Ecto neural progenitor cell (in vitro differentiated cells): ENCODE measurements around the gene KRT27.
"Not testable (repeated sequence)": the region's sequence is repeated elsewhere in the genome, so short reads cannot be mapped to it uniquely, and the experiment has no call there.

Experiments used
- DNase-seq: peaks from one replicate; pipeline ENCODE4 v3.0.0-alpha.2; 2018; ENCODE audit warnings: low spot score

The KRT27 gene, protein sequence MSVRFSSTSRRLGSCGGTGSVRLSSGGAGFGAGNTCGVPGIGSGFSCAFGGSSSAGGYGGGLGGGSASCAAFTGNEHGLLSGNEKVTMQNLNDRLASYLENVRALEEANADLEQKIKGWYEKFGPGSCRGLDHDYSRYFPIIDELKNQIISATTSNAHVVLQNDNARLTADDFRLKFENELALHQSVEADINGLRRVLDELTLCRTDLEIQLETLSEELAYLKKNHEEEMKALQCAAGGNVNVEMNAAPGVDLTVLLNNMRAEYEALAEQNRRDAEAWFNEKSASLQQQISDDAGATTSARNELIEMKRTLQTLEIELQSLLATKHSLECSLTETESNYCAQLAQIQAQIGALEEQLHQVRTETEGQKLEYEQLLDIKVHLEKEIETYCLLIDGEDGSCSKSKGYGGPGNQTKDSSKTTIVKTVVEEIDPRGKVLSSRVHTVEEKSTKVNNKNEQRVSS

DNA sequence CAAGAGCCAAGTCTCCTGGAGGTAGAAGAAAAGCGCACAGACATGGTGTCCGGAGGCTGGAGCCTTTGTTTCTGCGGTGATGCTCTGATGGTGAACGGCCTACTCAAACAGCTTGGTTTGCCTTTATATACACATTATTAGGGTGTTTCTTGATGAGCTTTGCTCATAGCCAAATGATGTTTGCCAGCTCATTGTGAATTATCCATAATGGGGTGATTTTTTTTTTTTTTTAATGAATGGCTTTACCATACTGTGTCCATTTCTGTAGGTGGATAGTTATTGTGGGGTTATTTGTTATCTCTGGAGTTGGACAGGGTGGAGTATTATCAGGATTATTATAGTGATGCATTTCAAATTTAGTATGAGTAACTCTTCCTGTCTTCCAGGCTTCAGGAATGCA is at the start of gene KRT27:
TSS of gene KRT27 (minus strand) at position 101 of the 400 bp plus-strand sequence. CDS start at position 44, 57 bp downstream.
- no peak for DNase-seq

DNA sequence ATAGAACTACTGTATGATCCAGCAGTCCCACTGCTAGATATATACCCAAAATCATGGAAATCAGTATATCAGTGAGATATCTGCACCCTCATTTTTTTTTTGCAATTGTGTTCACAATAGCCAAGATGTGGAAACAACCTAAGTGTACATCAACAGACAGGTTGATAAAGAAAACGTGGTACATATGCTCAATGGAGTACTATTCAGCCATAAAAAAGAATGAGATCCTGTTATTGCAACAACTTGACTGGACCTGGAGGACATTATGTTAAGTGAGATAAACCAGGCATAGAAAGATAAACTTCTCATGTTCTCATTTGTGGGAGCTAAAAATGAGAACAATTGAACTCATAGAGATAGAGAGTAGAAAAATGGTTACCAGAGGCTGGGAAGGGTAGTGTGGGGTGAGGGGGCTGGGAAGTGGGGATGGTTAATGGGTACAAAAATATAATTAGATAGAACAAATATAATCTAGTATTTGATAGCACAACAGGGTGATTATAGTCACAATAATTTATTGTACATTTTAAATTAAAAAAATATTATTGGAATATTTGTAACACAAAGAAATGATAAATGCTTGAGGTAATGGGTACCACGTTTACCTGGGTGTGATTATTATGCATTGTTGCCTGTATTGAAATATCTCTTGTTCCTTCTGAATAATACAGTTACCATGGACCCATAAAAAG is 47.9 kb upstream of the KRT27 start:
- DNase-seq, result no peak

DNA sequence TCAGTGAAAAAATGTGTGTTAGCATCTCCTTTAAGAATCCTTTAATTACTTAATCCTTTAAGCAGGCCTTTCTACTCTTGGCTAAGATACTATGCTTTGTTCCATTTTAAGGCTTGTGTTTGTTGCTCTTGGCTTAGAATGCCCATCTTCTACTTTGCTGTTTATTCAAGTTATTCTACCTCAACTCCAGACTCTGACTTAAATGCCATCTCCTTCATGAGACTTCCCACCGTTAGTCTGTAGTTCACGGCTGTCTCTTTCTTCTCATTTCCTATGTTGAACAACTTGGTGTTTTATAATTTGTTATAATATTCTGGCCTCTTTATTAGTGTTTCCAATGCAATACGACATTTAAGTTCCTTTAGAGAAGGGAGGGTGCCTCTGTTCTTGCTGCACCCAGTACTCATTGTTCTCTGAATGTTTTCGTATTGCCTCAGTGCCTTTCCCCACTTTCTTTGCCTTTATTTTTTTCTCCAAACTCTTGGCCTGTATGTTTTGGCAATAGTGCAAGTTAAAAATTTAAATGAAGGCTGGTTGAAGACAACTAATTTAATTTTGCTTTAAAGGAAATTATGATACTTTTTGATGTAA is 46.2 kb upstream of the KRT27 start:
- DNase-seq, result no peak

DNA sequence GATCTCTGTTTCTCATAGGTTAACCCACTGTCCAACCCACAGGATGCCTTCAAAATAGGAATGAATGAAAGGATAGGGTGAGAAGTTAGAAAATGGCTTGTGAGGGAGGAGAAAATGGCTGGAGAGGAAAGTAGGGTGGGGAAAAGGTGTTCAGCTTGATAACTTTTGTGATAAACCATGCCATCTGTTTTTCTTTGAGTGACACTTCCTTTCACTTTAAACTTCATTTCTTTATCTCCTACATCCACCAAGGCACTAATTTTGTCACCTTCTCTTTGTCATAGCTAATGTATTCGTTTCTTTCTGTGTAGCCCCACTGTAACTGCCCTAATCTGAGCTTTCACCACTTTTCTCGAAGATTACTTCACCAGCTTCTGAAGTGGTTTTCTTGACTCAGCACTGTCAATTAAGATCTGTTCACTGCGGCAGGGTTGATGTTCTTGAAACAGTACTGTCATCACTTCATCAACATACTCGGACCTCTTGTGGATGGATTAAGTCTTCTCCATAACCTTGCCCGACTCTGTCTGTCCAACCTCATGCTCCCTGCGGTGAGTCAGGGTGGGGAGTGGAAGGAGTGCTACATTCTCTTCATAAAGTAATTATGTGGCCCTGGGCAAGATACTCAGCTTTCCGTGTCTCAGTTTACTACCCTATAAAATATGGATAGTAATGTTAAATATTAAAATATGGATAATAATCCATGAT is 45.5 kb upstream of the KRT27 start:
- no peak for DNase-seq

DNA sequence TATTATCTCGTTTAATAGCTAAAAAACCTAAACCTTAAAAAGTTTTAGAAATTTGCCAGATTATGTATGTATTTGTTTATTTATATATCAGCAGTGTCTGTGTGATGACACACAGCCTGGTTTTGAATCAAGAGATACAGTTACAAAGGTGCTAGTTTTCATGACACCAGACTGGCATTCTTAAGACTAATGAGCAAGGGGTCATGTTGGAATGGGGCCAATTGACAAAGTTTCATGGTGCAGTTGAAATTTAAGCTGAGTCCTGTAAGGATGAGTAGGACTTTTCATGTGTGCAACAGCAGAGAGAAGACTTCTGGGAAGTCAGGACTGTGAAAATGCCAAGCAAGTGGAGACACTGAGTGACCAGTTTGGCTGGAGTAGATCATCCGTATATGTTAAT is 43.2 kb upstream of the KRT27 start:
- DNase-seq, result no peak

DNA sequence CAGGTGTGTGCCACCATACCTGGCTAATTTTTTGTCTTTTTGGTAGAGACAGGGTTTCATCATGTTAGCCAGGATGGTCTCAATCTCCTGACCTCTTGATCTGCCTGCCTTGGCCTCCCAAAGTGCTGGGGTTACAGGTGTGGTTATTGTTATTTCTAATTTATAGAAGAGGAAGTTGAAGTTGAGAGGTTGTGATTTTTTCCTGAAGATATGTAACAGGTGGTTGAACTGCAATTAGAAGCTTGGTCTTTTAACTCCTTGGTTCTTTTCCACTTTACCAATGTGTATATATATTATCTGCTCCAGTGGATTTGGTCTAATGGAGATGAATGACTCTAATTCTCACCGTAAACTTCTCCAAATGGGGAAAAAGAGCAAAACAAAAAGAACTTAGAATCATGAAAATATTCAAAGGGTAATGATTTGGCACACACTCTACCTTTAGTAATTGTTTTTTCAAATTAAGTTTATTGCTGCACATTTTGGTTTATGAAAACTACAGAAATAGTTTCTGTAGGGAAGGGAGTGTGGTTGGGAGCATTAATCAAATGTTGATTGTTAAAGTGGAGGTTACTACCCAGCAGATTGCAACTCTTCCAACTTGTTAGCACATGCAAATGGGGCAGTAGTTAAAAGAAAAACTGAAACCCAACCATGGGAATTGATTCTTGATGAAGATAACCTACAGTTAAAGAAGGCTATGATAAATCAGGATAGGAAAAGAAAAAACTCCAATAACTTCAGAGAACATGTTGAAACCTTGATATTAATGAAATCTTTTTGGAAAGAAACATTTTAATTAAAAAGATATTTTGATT is 41.9 kb upstream of the KRT27 start:
- DNase-seq, result no peak

DNA sequence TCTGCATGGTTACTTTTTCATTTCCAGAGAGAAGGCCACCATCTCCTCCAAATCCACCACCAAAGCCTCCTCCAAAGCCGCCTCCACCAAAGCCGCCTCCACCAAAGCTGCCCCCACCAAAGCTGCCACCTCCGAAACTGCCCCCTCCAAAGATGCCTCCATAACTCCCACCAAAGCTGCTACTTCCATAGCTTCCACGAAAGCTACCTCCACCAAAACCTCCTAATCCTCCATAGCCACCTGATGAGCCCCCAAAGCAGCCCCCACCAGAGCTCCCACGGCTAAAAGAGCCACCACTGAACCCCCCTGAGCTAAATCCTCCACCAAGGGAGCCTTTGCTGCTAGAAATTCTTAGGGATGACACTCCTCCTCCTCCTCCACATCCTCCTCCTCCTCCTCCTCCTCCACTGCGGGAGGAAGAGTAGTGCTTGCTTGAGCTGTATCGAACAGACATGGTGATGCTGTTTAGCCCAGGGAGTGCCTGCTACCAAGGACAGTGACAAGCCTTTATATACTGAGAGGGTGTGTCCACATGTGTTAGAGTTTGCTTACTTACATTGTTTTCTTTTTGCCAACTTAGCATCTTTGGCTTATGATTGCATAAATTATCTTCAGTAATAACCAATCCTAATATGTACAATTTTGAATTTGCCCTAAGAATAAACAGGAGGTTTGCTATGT is 39.9 kb upstream of the KRT27 start, which contains the start of gene KRT10:
TSS of gene KRT10 (minus strand) at position 483 of the 681 bp plus-strand sequence. CDS start at position 454, 29 bp downstream.
- no peak for DNase-seq

DNA sequence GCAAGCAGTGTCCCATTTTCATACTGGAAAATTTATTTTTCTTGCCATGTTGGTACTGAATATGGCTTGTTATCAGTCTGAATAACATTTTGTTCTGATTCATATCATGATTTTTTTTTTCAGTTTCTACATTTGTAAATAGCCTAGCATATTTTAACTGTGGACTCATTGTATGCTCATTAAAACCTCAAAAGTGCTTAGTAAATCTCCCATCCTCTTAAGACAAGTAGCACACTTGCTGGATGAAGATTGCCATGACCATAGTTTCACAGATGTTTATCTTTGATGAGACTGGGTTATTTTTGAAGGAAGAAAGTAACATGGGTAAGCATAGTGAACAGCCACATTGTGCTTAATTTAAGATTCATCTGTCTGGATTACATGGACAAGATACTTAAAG is 39.2 kb upstream of the KRT27 start:
- DNase-seq, result no peak

DNA sequence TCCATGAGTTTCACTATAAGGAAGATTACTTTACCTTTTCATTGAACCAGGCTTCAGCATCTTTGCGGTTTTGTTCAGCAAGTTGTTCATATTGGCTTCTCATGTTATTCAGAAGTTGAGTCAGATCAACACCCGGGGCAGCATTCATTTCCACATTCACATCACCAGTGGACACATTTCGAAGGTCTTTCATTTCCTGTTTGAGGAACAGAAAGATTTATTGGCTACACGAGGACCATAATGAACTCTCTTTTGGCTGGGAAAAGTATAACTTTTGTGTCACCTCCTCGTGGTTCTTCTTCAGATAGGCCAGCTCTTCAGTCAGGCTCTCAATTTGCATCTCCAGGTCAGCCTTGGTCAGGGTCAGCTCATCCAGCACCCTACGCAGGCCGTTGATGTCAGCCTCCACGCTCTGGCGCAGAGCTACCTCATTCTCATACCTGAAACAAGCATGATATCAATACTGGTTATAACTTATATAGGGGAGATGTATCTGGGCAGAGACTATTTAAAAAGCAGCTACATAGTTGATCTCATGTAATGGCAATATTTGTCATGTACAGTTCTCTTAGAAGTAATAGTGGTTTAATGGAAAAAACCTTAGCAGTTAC is 38.0 kb upstream of the KRT27 start:
- DNase-seq, result no peak

DNA sequence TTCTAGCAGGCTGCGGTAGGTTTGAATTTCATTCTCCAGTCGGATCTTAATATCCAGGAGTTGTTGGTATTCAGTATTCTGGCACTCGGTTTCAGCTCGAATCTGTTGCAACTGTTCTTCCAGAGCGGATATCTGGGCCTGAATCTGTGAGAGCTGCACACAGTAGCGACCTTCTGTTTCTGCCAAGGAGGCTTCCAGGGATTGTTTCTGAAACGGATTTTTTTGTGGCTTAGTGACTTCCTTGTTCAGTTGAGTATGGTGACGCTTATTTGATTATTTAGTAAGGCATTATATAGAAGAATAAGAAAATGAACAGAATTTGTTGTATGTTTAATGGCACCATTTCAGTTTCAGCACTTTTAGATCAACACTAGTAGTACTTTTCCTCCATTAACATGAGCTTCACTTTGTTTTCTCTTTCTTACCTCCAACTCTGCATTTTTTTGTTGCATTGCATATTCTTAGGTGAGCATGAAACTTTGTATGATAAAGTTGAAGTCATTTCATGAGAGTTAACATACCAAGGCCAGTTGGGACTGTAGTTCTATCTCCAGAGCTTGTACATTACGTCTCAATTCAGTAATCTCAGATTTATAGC is 37.3 kb upstream of the KRT27 start:
- DNase-seq, result no peak

DNA sequence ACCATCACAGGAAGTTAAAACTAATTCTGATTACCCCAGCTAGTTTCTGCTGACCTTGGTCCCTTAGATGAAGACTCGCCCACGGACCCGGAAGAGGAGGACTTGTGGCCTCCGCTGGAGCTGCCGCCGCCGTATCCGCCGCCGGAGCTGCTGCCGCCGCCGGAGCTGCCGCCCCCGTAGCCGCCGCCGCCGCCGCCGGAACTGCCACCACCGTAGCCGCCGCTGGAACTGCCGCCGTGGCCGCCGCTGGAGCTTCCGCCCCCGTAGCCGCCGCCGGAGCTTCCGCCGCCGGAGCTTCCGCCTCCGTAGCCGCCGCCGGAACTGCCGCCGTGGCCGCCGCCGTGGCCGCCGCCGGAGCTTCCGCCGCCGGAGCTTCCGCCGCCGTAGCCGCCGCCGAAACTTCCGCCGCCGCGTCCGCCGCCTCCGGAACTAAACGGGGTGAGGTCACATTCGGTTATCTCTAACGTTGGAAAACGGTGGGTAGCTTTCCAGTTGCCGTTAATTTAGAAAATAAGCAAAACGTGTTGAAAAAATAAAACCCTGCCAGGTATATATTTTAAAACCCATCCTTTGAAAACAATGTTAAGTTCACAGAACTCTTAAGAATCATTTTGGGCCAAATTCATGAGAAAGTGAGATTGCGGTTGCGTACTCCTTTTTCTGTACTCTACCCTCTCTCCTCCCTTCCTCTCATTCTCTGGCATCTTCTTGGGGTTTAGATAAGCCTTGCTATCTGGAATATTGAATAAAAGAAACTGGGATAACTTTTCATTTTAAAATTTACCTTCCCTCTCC is 36.6 kb upstream of the KRT27 start:
- peak; percentile 94 for DNase-seq

DNA sequence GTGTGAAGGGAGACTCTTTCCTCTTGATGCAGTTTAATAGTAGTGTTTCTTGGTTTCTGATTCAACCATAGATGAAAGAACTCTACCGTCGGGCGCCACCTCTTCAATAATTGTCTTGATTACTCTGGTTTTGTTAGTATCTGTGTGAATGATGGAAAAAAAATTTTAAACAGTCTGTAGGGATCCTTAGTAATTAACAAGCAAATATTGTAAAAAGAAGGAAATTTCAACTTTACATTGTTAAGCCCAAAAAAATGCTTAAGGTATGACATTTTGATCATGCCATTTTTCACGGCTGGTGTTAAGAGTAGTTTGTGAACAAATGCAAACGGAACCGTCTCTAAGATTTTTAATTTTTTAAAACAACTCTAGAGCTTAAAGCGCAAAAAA is 36.0 kb upstream of the KRT27 start:
- no peak for DNase-seq

DNA sequence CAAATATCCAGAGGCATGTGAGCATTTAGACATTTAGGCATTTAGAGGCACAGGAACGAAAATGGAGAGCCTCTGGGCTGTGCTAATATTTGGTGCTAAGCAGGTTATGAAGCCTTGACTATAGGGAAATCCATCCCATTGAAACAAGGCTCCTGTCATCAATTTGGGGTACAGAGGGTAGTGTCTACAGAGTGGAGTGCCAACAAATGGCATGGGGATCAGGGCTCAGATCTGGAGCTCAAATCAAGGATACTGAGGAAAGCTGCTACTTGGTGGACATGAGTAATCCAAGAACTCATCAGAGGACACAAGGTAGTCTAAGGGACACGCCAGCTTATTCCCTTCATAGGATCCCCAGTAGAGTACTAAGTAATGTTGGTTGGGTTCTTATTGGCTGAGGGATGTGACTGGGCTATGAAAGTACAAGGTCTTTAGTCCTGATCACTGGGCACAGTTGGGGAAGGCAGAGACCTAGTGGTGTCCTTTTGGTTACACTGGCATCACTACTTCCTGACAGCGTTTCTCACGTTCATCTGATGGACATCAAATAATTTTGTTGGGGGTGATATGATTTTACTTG is 34.8 kb upstream of the KRT27 start:
- no peak for DNase-seq

DNA sequence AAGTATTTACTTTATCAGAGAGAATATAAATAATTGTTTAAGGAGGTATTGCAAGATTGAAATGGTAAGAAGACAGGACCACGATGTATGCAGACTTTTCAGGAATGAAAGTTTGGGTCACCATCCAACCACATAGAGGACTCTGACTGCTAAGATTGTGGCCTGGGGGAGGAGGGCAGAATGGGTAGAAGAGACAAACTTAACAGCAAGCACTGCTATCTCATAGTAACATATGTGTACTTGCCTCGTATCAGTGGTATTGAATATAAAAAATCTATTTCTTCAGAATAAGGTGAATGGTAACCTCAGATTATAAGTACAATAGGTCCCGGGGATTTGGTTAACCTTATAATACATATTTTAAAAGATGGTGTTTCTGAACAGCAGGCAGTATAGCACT is 34.2 kb upstream of the KRT27 start:
- no peak for DNase-seq

DNA sequence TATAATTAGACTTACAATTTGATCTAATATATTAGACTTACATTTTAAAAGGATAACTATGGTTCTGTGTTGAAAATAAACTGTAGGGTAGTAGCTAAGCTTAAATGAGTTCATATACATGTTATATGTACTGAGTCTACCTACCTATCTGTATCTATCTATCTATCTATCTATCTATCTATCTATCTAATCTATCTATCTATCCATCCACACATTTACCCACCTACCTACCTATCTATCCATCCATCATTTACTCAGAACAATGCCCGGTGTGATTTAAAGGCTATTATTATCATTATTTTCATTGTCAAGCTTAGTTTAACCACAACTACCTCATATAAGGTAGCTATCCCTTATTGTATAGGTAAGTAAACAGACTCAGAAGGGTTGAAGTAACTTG is 33.0 kb upstream of the KRT27 start:
- DNase-seq, result no peak

DNA sequence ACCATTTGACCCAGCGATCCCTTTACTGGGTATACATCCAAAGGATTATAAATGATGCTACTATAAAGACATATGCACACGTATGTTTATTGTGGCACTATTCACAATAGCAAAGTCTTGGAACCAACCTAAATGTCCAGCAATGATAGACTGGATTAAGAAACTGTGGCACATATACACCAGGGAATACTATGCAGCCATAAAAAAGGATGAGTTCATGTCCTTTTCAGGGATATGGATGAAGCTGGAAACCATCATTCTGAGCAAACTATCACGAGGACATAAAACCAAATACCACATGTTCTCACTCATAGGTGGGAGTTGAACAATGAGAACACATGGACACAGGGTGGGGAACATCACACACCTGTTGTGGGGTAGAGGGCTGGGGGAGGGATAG is 32.3 kb upstream of the KRT27 start:
- not testable (repeated sequence) for DNase-seq

DNA sequence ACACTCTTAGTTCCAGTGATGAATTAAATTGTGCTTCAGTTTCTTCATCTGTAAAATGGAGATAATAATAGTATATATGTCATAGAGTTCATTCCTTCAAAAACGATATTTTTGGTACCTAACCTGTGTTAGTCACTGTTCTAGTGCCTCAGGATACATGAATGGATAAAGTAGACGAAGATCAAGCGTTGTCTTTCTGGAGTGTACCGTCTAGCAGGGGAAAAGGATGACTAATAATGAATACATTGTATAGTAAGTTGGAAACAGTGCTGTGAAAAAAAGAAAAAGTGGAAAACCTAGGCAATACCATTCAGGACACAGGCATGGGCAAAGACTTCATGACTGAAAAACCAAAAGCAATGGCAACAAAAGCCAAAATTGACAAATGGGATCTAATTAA is 31.5 kb upstream of the KRT27 start:
- DNase-seq, result no peak

DNA sequence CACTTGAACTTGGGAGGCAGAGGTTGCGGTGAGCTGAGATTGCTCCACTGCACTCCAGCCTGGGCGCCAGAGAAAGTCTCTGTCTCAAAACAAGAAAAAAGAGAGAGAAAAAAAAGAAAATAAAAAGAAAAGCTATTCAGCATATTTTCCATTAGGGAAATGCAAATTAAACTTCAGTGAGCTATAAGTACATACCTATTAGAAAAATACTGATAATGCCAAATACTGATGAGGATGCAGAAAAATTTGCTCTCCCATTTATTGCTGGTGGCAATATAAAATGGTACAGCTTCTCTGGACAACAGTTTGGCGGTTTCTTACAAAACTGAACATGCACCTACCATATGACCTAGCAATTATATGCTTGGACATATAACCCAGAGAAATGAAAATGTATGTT is 30.3 kb upstream of the KRT27 start:
- no peak for DNase-seq

DNA sequence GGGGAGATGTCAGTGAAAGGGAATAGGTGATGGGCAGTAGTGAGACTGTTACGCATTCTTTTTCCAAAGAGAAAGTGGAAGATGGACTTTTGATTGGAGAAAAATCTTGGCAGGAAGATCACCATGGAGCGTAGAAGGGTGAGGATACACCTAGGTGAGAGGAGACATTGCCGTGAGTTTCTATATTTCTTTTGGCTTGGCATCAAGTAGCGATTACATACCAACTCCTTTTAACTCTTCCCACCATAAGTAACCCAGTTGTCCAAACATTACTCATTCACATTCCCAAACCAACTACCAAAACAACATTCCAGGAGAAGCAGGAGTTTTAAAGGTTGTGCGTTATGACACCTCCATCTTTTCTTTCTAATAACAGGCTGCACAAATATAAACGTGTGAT is 28.1 kb upstream of the KRT27 start:
- DNase-seq, result no peak
